NCI-H2227 (cell line): Measurements from ENCODE around the gene EMC9.

ENCODE experiments used
- DNase-seq: peaks from one replicate; lab custom pipeline; 2025; ENCODE audit not compliant: unreplicated experiment; lab: John Stamatoyannopoulos, UW

EMC9 gene

GRCh38 chr14:24141097-24141880 lies at the start of gene EMC9:
Gene EMC9, minus strand, starts transcription at chr14:24141591. Its CDS starts 287 bp downstream, at chr14:24141304.
- DNase-seq, result peak; percentile 99

- no peak for DNase-seq
Observed at GRCh38 chr14:24190416-24190815, 49.0 kb upstream of the EMC9 start.

GRCh38 chr14:24189460-24189859 lies 48.1 kb upstream of the EMC9 start:
- no peak for DNase-seq

- no peak for DNase-seq
Observed at GRCh38 chr14:24189059-24189375, 47.6 kb upstream of the EMC9 start.

GRCh38 chr14:24188251-24189058 lies 47.1 kb upstream of the EMC9 start, which contains the start of gene IPO4:
Gene IPO4, minus strand, starts transcription at chr14:24188816. Its CDS starts 29 bp downstream, at chr14:24188787.
- peak; percentile 97 for DNase-seq

GRCh38 chr14:24187539-24187915 lies 46.1 kb upstream of the EMC9 start:
- DNase-seq, result no peak

GRCh38 chr14:24186831-24187538 lies 45.6 kb upstream of the EMC9 start:
- no peak for DNase-seq

GRCh38 chr14:24185741-24186140 lies 44.4 kb upstream of the EMC9 start:
- no peak for DNase-seq

GRCh38 chr14:24185026-24185425 lies 43.6 kb upstream of the EMC9 start:
- no peak for DNase-seq

GRCh38 chr14:24184104-24184970 lies 42.9 kb upstream of the EMC9 start:
- DNase-seq, result no peak

- no peak for DNase-seq
Observed at GRCh38 chr14:24183014-24183481, 41.7 kb upstream of the EMC9 start.

- no peak for DNase-seq
Observed at GRCh38 chr14:24182110-24182882, 40.9 kb upstream of the EMC9 start.

GRCh38 chr14:24181371-24182077 lies 40.1 kb upstream of the EMC9 start:
- no peak for DNase-seq

- DNase-seq, result no peak
Observed at GRCh38 chr14:24179961-24180796, 38.8 kb upstream of the EMC9 start.

- no peak for DNase-seq
Observed at GRCh38 chr14:24179294-24179960, 38.0 kb upstream of the EMC9 start.

- no peak for DNase-seq
Observed at GRCh38 chr14:24178399-24179178, 37.2 kb upstream of the EMC9 start.

- no peak for DNase-seq
Observed at GRCh38 chr14:24177891-24178290, 36.5 kb upstream of the EMC9 start.
